ENCODE data around the gene PPP1R3D. TPM values are rescaled to one million over a fixed set of nuclear protein-coding genes. Genes with fewer than 3 reads are reported as not detected.
"Not testable (repeated sequence)": the region's sequence is repeated elsewhere in the genome, so short reads cannot be mapped to it uniquely, and the experiment has no call there.

The PPP1R3D gene
- total and polyA plus RNA-seq, 9 donors: 4.1 to 9.8 (median 6.0) TPM

DNA sequence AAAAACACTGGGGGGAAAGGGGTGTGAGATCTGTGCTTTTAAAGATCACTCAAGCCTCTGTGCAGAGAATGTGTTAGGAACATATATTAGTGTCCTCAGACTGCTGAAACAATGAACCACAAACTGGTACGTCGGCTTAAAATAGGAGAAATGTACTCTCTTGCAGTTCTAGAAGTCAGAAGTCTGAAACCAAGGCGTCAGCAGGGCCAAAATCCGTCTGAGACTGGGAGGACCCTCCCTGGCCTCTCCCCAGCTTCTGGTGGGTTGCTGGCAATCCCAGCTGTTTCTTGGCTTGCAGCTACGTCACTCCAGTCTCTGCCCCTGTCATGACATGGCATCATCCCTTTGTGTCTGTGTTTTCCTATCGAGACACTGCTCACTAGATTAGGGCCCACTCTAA, 22.1 kb upstream of the PPP1R3D start:
- H3K27ac ChIP-seq: no peak overlapping the region
- H3K9me3 ChIP-seq: no peaks in the 10 kb centered on the region
- no peaks in the 10 kb centered on the region for H3K27me3 ChIP-seq
- no peak overlapping the region for H3K4me3 ChIP-seq
- no peak for DNase-seq
- no peaks in the 10 kb centered on the region for H3K36me3 ChIP-seq
- H3K4me1 ChIP-seq (ENCODE audit: insufficient read depth): no peaks in the 10 kb centered on the region
- WGBS, 3 donors: 82 to 90% (median 86%) methylated on average over 6 of the region's 6 CpGs
- TF ChIP-seq, protein P1, sequence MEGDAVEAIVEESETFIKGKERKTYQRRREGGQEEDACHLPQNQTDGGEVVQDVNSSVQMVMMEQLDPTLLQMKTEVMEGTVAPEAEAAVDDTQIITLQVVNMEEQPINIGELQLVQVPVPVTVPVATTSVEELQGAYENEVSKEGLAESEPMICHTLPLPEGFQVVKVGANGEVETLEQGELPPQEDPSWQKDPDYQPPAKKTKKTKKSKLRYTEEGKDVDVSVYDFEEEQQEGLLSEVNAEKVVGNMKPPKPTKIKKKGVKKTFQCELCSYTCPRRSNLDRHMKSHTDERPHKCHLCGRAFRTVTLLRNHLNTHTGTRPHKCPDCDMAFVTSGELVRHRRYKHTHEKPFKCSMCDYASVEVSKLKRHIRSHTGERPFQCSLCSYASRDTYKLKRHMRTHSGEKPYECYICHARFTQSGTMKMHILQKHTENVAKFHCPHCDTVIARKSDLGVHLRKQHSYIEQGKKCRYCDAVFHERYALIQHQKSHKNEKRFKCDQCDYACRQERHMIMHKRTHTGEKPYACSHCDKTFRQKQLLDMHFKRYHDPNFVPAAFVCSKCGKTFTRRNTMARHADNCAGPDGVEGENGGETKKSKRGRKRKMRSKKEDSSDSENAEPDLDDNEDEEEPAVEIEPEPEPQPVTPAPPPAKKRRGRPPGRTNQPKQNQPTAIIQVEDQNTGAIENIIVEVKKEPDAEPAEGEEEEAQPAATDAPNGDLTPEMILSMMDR (IDR thresholded peaks at IDR 0.05): no peak
- TF ChIP-seq POLR2A (IDR thresholded peaks at IDR 0.05) (no peak), EP300 (IDR thresholded peaks at IDR 0.05) (no peak)
- intact Hi-C loops (cut with DNase I): no loop called here

DNA sequence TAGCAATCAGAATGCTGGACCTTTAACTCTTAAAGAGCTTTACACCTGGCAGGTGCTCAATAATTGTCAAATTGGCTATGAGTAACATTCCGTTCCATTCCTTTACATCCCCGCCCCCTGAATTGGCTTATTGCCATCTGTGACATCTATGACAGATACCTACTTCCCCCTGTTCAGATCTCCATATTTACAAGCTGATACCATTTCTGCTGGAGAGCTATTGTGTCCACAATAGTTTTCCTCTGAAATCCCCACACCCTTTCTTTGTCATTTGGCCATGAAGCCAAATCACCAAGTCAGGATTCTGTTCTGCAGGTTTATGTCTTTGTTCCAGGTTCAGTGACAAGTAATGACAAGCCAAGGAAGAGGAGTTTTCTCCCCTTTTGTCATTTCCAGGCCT, 21.3 kb upstream of the PPP1R3D start:
- intact Hi-C loops (cut with DNase I): no loop called here
- DNase-seq: no peak
- TF ChIP-seq POLR2A (IDR thresholded peaks at IDR 0.05): no peak
- TF ChIP-seq, protein P1 (IDR thresholded peaks at IDR 0.05): no peak
- TF ChIP-seq EP300 (IDR thresholded peaks at IDR 0.05): no peak

DNA sequence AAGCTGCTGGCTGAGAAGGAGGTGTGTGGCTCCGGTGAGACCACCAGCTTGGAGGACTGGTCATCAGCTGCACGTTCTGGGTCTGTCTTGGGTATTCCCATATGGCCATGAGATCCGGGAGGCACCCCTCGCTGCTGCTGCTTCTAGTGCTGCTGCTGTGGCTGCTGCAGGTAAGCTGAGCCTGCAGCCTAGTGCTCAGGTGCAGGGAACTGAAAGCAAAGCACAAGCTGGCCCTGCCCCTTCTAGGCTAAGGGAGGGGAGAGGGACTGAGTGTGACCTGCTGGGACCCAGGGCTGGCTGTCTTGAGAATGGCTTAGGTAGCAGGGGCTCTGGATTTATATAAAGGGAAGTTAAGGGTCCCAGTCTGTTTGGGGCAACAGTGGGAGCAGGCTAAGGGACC, 18.5 kb upstream of the PPP1R3D start:
- Histone ChIP-seq H3K4me1 (ENCODE audit: insufficient read depth) (no peaks in the 10 kb centered on the region), H3K36me3 (no peaks in the 10 kb centered on the region), H3K27ac (no peak overlapping the region), H3K9me3 (no peaks in the 10 kb centered on the region), H3K4me3 (no peak overlapping the region), H3K27me3 (no peaks in the 10 kb centered on the region)
- TF ChIP-seq, protein P1 (IDR thresholded peaks at IDR 0.05): no peak
- no peak for TF ChIP-seq POLR2A (IDR thresholded peaks at IDR 0.05)
- TF ChIP-seq EP300 (IDR thresholded peaks at IDR 0.05): no peak
- WGBS, 3 donors: 77 to 89% (median 86%) methylated on average over 4 of the region's 4 CpGs
- intact Hi-C loops (cut with DNase I): no loop called here
- DNase-seq: no peak

More for the DNA sequence above, 21.3 kb upstream of the PPP1R3D start:
- no peaks in the 10 kb centered on the region for H3K36me3 ChIP-seq
- no peaks in the 10 kb centered on the region for H3K9me3 ChIP-seq
- 80 to 84% (median 80%) methylated on average over 2 of the region's 2 CpGs for WGBS, 3 donors
- H3K27me3 ChIP-seq: no peaks in the 10 kb centered on the region
- no peak overlapping the region for H3K4me3 ChIP-seq
- H3K4me1 ChIP-seq (ENCODE audit: insufficient read depth): no peaks in the 10 kb centered on the region
- H3K27ac ChIP-seq: no peak overlapping the region

DNA sequence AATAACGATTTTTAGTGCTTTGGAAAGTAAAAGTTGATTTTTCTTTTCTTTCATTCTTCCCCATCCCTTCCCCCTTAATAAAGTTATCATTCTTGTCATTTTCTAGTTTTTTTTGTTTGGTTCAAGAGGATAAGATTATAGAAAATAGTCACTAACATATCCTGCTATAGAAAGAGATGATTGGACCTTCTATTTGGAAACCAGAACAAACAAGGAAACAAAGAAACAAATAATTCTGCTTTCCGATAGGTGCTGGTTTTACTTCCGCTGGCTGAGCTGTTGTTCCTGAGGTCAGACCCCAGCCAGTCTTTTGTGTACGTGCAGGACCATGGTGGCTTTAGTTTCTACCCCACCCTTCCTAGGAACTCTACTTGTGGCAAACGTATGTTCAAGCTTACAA, 18.0 kb upstream of the PPP1R3D start, which contains the start of gene CDH26:
TSS of gene CDH26 (plus strand) at position 301 of the 400 bp plus-strand sequence. CDS start 304 bp downstream, outside the sequence.
- Histone ChIP-seq H3K9me3 (no peaks in the 10 kb centered on the region), H3K27me3 (no peaks in the 10 kb centered on the region), H3K27ac (no peak within 1 kb of the TSS), H3K4me3 (no peak within 1 kb of the TSS), H3K36me3 (no peaks in the 10 kb centered on the region), H3K4me1 (ENCODE audit: insufficient read depth) (no peaks in the 10 kb centered on the region)
- TF ChIP-seq POLR2A (IDR thresholded peaks at IDR 0.05) (no peak), EP300 (IDR thresholded peaks at IDR 0.05) (no peak)
- TF ChIP-seq, protein P1 (IDR thresholded peaks at IDR 0.05): no peak
- intact Hi-C loops (cut with DNase I): no loop called here
- WGBS, 3 donors: 76 to 88% (median 84%) methylated on average over 5 of the region's 5 CpGs
- DNase-seq: no peak

GRCh38 chr20:59957568-59957967, 17.5 kb upstream of the PPP1R3D start:
- H3K9me3 ChIP-seq; DNase-seq; H3K27me3 ChIP-seq; H3K4me1 ChIP-seq (ENCODE audit: insufficient read depth); H3K4me3 ChIP-seq; H3K36me3 ChIP-seq; H3K27ac ChIP-seq; intact Hi-C loops (cut with DNase I): not testable (repeated sequence)

Data from ovary (tissue), 9 donors.